ENCODE data around the gene KIAA1958. TPM values are rescaled to one million over a fixed set of nuclear protein-coding genes. Genes with fewer than 3 reads are reported as not detected.

Gene KIAA1958
- total and polyA plus RNA-seq, 10 of the 15 experiments (the other 5 are each of a cell fraction or from before 2014, with no cell fraction given), result 0.53 to 8.7 (median 4.0) TPM

- SMC1A ChIA-PET (ENCODE audit: uncharacterized antibody, unreplicated experiment), result interaction anchor here (0.6 kb wide), 1 partner anchor 214 kb away, joined by 3 read pairs; no protein-coding TSS in a partner anchor
- BruUV-seq (replicated peaks), result no TSS peak
- in situ Hi-C loops (cut with MboI) (no loop called here), intact Hi-C loops (cut with micrococcal nuclease; ENCODE audit: unreplicated experiment) (no loop called here)
- WGBS (ENCODE audit: insufficient coverage, insufficient replicate concordance, low lambda C conversion rate, missing lambda C conversion rate), result 84% methylated on average over 5 of the region's 5 CpGs
- Histone ChIP-seq H3K27me3 (replicated peaks in 1 of 2; ENCODE audit: control insufficient read depth in 2 of 2, insufficient read depth in 2 of 2, low read length in 1 of 2) (no peaks in the 10 kb centered on the region), H2AFZ (ENCODE audit: control insufficient read depth, low read depth, low read length) (no peak overlapping the region), H3K79me2 (ENCODE audit: control insufficient read depth, insufficient read depth, low read length) (no peaks in the 10 kb centered on the region; the same call in 1 of the 2 replicates), H3K4me3 (no peak overlapping the region), H3K27ac (ENCODE audit: control insufficient read depth, insufficient read depth) (no peak overlapping the region), H3K9me3 (replicated peaks; ENCODE audit: control insufficient read depth, insufficient read depth, low read length) (no peaks in the 10 kb centered on the region), H3K36me3 (ENCODE audit: control insufficient read depth in 2 of 2, insufficient read depth in 2 of 2, low read length in 1 of 2) (no peaks in the 10 kb centered on the region), H3K9ac (ENCODE audit: control insufficient read depth, insufficient read depth, low read length) (no peak overlapping the region), H4K20me1 (ENCODE audit: control insufficient read depth, insufficient read depth) (no peaks in the 10 kb centered on the region), H3K4me1 (ENCODE audit: control insufficient read depth, insufficient read depth, low read length) (no peaks in the 10 kb centered on the region), H3K4me2 (ENCODE audit: control insufficient read depth, insufficient read depth) (no peak overlapping the region)
- RAD21 ChIA-PET (ENCODE audit: unreplicated experiment), result no interaction called here
- ATAC-seq (no peak), FAIRE-seq (no peak), DNase-seq (ENCODE audit: low read depth, low spot score) (no peak)
- POLR2A ChIA-PET, result interaction anchor here (0.6 kb wide), 1 partner anchor 98 kb away, joined by 4 read pairs; no protein-coding TSS in a partner anchor
- CTCF ChIA-PET, result interaction anchor here (0.6 to 0.7 kb wide), 2 partner anchors 86 to 343 kb away, joined by 3 read pairs; no protein-coding TSS in a partner anchor
- TF ChIP-seq SKIL (IDR thresholded peaks at IDR 0.05; ENCODE audit: low read depth, poor library complexity, severe bottlenecking) (no peak), PRDM15 (CRISPR knock-in tag; IDR thresholded peaks at IDR 0.05) (no peak), BACH1 (IDR thresholded peaks at IDR 0.05; ENCODE audit: borderline replicate concordance) (no peak)
Observed at GRCh38 chr9:112559629-112560413, 73.2 kb downstream of the KIAA1958 start.

Data from GM12878 (cell line).